Measurements from ENCODE around the gene MAN2B2.
"Not testable (repeated sequence)": the region's sequence is repeated elsewhere in the genome, so short reads cannot be mapped to it uniquely, and the experiment has no call there.

The MAN2B2 gene

GRCh38 chr4:6644792-6645530 lies 70.0 kb downstream of the MAN2B2 start:
- DNase-seq: no peak

GRCh38 chr4:6647169-6647568 lies 72.2 kb downstream of the MAN2B2 start:
- no peak for DNase-seq

- DNase-seq: no peak
Observed at GRCh38 chr4:6647582-6648230, 72.7 kb downstream of the MAN2B2 start.

- no peak for DNase-seq
Observed at GRCh38 chr4:6649216-6649615, 74.2 kb downstream of the MAN2B2 start.

GRCh38 chr4:6654211-6654610 lies 79.2 kb downstream of the MAN2B2 start:
- DNase-seq: not testable (repeated sequence)

GRCh38 chr4:6655291-6655690 lies 80.3 kb downstream of the MAN2B2 start:
- not testable (repeated sequence) for DNase-seq

GRCh38 chr4:6655924-6656323 lies 80.9 kb downstream of the MAN2B2 start:
- no peak for DNase-seq

- no peak for DNase-seq
Observed at GRCh38 chr4:6657242-6658208, 82.5 kb downstream of the MAN2B2 start.

GRCh38 chr4:6658209-6658595 lies 83.2 kb downstream of the MAN2B2 start:
- no peak for DNase-seq

- peak; percentile 15 to 51 (median 44) for DNase-seq
Observed at GRCh38 chr4:6658597-6659075, 83.6 kb downstream of the MAN2B2 start.

- DNase-seq: no peak
Observed at GRCh38 chr4:6659897-6660296, 84.9 kb downstream of the MAN2B2 start.

- no peak for DNase-seq
Observed at GRCh38 chr4:6660430-6660829, 85.4 kb downstream of the MAN2B2 start.

- no peak for DNase-seq
Observed at GRCh38 chr4:6662591-6662990, 87.6 kb downstream of the MAN2B2 start.

GRCh38 chr4:6663596-6664393 lies 88.8 kb downstream of the MAN2B2 start:
- no peak for DNase-seq

GRCh38 chr4:6665320-6665654 lies 90.3 kb downstream of the MAN2B2 start:
- no peak for DNase-seq

- DNase-seq: no peak
Observed at GRCh38 chr4:6668391-6668790, 93.4 kb downstream of the MAN2B2 start.

- DNase-seq: no peak
Observed at GRCh38 chr4:6671648-6672047, 96.7 kb downstream of the MAN2B2 start.

- DNase-seq: no peak
Observed at GRCh38 chr4:6672131-6672530, 97.1 kb downstream of the MAN2B2 start.

GRCh38 chr4:6672541-6673190 lies 97.7 kb downstream of the MAN2B2 start:
- not testable (repeated sequence) for DNase-seq

All from T-helper 1 cell (primary cell).